HCT116 (cell line): ENCODE measurements around the gene ITK. TPM values are rescaled to one million over a fixed set of nuclear protein-coding genes. Genes with fewer than 3 reads are reported as not detected.

Experiments used
- ATAC-seq: fragments of 200-7000 bp; cut with Tn5 transposase; 2 replicates; pipeline ENCODE4 v1.9.1; 2020; ENCODE audit warnings: mild to moderate bottlenecking, moderate library complexity
- BruUV-seq: library from RNA; stranded (reverse); fragments of 400-500 nt; replicated peaks from 2 replicates; lab custom pipeline; 2021; lab: Mats Ljungman, UMichigan
- CTCF ChIA-PET: fragments of 300-600 bp; sonication (Branson Sonifier 250); formaldehyde crosslinking; loops from one replicate; lab custom pipeline; 2021; ENCODE audit warnings: antibody characterized with exemption; lab: Charles Lee
- POLR2A ChIA-PET: fragments of 300-600, 350-600 bp; sonication (Branson Sonifier 250); formaldehyde crosslinking; loops from one replicate; lab custom pipeline; 2021; ENCODE audit warnings: antibody characterized with exemption; lab: Charles Lee
- RAD21 ChIA-PET, 2 experiments: fragments of 300-600 bp; sonication (Branson Sonifier 250); formaldehyde crosslinking; loops; one replicate each; lab custom pipeline; 2023; ENCODE audit warnings: low total read pairs in 2 of 2; ENCODE audit not compliant: uncharacterized antibody in 2 of 2, unreplicated experiment in 2 of 2, low non-redundant PET in 1 of 2; lab: Charles Lee
- DNase-seq: peaks from one replicate; pipeline ENCODE4 v3.0.0-alpha.2; 2010; ENCODE audit warnings: low read depth, low spot score
- H2AFZ ChIP-seq: fragments of 200-600 bp; shearing (Covaris generic), sonication (generic); 2 replicates; pipeline ENCODE4 v1.6.1; 2017; ENCODE audit warnings: low read depth, mixed run types, mixed read lengths, antibody characterized with exemption, low read length; ENCODE audit not compliant: poor library complexity, severe bottlenecking
- H3K27ac ChIP-seq: 2 replicates; pipeline ENCODE4 v1.5.1; 2012; ENCODE audit warnings: low read depth, low read length
- H3K27me3 ChIP-seq: fragments of 200-600 bp; sonication (generic); 2 replicates; pipeline ENCODE4 v1.6.1; 2016; ENCODE audit warnings: mixed run types, low read length, mixed read lengths; ENCODE audit not compliant: insufficient read depth
- H3K36me3 ChIP-seq, 2 experiments: fragments of 200-500 bp in 1 of 2; fragments of 200-600 bp in 1 of 2; sonication (Bioruptor generic) in 1 of 2; sonication (generic) in 1 of 2; 2 replicates each; pipeline versions ENCODE4 v1.5.1 to v1.6.1; 2014 to 2016; ENCODE audit warnings: low read length in 2 of 2, inconsistent platforms in 1 of 2, mixed read lengths in 1 of 2, mixed run types in 1 of 2; ENCODE audit not compliant: insufficient read depth in 2 of 2, control insufficient read depth in 1 of 2
- H3K4me1 ChIP-seq, 2 experiments: fragments of 200-600 bp in 1 of 2; sonication (generic) in 1 of 2; 2 replicates each; pipeline versions ENCODE4 v1.5.1 to v1.6.1; 2012 to 2017; ENCODE audit warnings: low read length in 2 of 2, inconsistent platforms in 1 of 2, mild to moderate bottlenecking in 1 of 2, mixed read lengths in 1 of 2, mixed run types in 1 of 2, moderate library complexity in 1 of 2; ENCODE audit not compliant: insufficient read depth in 2 of 2, control insufficient read depth in 1 of 2
- H3K4me2 ChIP-seq: fragments of 200-600 bp; sonication (generic); 2 replicates; pipeline ENCODE4 v1.6.1; 2017; ENCODE audit warnings: mixed run types, low read length, mixed read lengths
- H3K4me3 ChIP-seq, 2 experiments: fragments of 200-600 bp in 1 of 2; sonication (generic) in 1 of 2; replicated peaks in 1 of 2; 2 replicates each; pipeline ENCODE4 v1.5.1; 2011 to 2016; ENCODE audit warnings: low read length in 2 of 2, control low read depth in 1 of 2, low read depth in 1 of 2, mild to moderate bottlenecking in 1 of 2, mixed read lengths in 1 of 2, mixed run types in 1 of 2
- H3K79me2 ChIP-seq: fragments of 200-600 bp; sonication (generic); 2 replicates; pipeline ENCODE4 v1.6.1; 2017; ENCODE audit warnings: mild to moderate bottlenecking, mixed run types, low read length, moderate library complexity, mixed read lengths; ENCODE audit not compliant: insufficient read depth
- H3K9ac ChIP-seq: fragments of 200-600 bp; sonication (generic); 2 replicates; pipeline ENCODE4 v1.6.1; 2016; ENCODE audit warnings: low read length, mixed read lengths
- H3K9me2 ChIP-seq: fragments of 200-600 bp; sonication (generic), shearing (Covaris generic); 2 replicates; pipeline ENCODE4 v1.6.1; 2017; ENCODE audit warnings: mixed run types, mild to moderate bottlenecking, moderate library complexity; ENCODE audit not compliant: insufficient read depth
- H3K9me3 ChIP-seq, 2 experiments: fragments of 200-500 bp in 1 of 2; fragments of 200-600 bp in 1 of 2; sonication (Bioruptor generic) in 1 of 2; sonication (generic) in 1 of 2; 2 replicates each; pipeline ENCODE4 v1.6.1; 2014 to 2017; ENCODE audit warnings: low read length in 2 of 2, mixed read lengths in 2 of 2, inconsistent platforms in 1 of 2, low read depth in 1 of 2, mild to moderate bottlenecking in 1 of 2, mixed run types in 1 of 2, moderate library complexity in 1 of 2; ENCODE audit not compliant: control insufficient read depth in 1 of 2, insufficient read depth in 1 of 2
- H4K20me1 ChIP-seq: fragments of 200-600 bp; sonication (generic), shearing (Covaris generic); 2 replicates; pipeline ENCODE4 v1.6.1; 2017; ENCODE audit warnings: mixed run types, mild to moderate bottlenecking, moderate library complexity; ENCODE audit not compliant: insufficient read depth
- EZH2 ChIP-seq: fragments of 200-600 bp; sonication (generic); IDR thresholded peaks from 2 replicates; pipeline ENCODE4 v1.6.1; 2017; ENCODE audit warnings: antibody characterized with exemption, mixed run types
- RAD21 ChIP-seq: IDR thresholded peaks from 2 replicates; pipeline ENCODE4 v1.6.1; 2012; ENCODE audit warnings: low read depth, mild to moderate bottlenecking
- SIN3A ChIP-seq: IDR thresholded peaks from 2 replicates; pipeline ENCODE4 v1.6.1; 2012; ENCODE audit warnings: low read depth
- SP1 ChIP-seq: IDR thresholded peaks from 2 replicates; pipeline ENCODE4 v1.6.1; 2012; ENCODE audit warnings: low read depth
- intact Hi-C: fragments of 100-400 bp; cut with micrococcal nuclease; formaldehyde crosslinking; loops from 2 replicates; pipeline ENCODE4 v1.10.0; 2022
- total RNA-seq: library from RNA; stranded (reverse); gene quantifications from one replicate; pipeline ENCODE4 v1.2.1, GENCODE V29; 2021; ENCODE audit not compliant: unreplicated experiment
- TF ChIP-seq, protein P1 (sequence below): IDR thresholded peaks from 2 replicates; pipeline ENCODE4 v1.6.1; 2012; ENCODE audit warnings: low read depth
- TF ChIP-seq, protein P2 (sequence below), 3 experiments: fragments of 200-600 bp in 1 of 3; sonication (generic) in 1 of 3; IDR thresholded peaks in 2 of 3; conservative IDR thresholded peaks in 1 of 3; 2 replicates each; pipeline ENCODE4 v1.5.1; 2012 to 2017; ENCODE audit warnings: low read depth in 2 of 3, low read length in 2 of 3, antibody characterized with exemption in 1 of 3, borderline replicate concordance in 1 of 3, control low read depth in 1 of 3, mild to moderate bottlenecking in 1 of 3, mixed read lengths in 1 of 3, mixed run types in 1 of 3, moderate library complexity in 1 of 3; ENCODE audit not compliant: insufficient read depth in 1 of 3
- TF ChIP-seq, protein P3 (sequence below): IDR thresholded peaks from 2 replicates; pipeline ENCODE4 v1.6.1; 2012
- TF ChIP-seq, protein P4 (sequence below): IDR thresholded peaks from 2 replicates; pipeline ENCODE4 v1.6.1; 2011; ENCODE audit warnings: mild to moderate bottlenecking, low read length, moderate library complexity; ENCODE audit not compliant: insufficient replicate concordance; ENCODE audit errors: extremely low read depth

ITK gene
- total RNA-seq, 1 experiment from 2014 or later, result 0.37 TPM

DNA sequence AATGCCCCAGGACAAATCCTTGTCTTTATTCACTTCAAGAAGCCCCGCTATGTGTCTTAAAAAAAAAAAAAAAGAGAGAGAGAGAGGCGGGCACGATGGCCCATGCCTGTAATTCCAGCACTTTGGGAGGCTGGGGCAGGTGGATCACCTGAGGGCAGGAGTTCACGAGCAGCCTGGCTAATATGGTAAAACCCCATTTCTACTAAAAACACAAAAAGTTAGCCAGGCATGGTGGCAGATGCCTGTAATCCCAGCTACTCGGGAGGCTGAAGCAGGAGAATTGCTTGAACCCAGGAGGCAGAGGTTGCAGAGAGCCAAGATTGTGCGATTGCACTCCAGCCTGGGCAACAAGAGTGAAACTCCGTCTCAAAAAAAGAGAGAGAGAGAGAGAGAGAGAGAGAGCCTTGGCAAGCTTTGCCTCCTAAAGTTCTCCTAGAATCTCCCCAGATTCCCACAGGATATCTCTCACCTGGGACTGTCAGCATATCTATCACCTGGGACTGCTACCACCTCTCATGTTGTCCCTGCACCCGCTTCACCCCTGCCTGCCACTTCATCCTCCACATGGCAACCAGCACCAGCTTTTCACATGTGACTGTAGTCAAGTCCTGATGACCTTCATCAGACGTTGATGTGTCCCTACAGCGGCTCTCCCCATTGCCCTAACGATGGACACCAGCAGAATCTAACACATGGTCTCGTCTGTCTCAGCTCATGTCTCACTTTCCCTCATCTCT, 5.8 kb downstream of the ITK start (continued):
- TF ChIP-seq, protein P1, sequence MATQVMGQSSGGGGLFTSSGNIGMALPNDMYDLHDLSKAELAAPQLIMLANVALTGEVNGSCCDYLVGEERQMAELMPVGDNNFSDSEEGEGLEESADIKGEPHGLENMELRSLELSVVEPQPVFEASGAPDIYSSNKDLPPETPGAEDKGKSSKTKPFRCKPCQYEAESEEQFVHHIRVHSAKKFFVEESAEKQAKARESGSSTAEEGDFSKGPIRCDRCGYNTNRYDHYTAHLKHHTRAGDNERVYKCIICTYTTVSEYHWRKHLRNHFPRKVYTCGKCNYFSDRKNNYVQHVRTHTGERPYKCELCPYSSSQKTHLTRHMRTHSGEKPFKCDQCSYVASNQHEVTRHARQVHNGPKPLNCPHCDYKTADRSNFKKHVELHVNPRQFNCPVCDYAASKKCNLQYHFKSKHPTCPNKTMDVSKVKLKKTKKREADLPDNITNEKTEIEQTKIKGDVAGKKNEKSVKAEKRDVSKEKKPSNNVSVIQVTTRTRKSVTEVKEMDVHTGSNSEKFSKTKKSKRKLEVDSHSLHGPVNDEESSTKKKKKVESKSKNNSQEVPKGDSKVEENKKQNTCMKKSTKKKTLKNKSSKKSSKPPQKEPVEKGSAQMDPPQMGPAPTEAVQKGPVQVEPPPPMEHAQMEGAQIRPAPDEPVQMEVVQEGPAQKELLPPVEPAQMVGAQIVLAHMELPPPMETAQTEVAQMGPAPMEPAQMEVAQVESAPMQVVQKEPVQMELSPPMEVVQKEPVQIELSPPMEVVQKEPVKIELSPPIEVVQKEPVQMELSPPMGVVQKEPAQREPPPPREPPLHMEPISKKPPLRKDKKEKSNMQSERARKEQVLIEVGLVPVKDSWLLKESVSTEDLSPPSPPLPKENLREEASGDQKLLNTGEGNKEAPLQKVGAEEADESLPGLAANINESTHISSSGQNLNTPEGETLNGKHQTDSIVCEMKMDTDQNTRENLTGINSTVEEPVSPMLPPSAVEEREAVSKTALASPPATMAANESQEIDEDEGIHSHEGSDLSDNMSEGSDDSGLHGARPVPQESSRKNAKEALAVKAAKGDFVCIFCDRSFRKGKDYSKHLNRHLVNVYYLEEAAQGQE, result no peak
- TF ChIP-seq SP1, result no peak
- TF ChIP-seq, all 23 proteins: peak for 0

DNA sequence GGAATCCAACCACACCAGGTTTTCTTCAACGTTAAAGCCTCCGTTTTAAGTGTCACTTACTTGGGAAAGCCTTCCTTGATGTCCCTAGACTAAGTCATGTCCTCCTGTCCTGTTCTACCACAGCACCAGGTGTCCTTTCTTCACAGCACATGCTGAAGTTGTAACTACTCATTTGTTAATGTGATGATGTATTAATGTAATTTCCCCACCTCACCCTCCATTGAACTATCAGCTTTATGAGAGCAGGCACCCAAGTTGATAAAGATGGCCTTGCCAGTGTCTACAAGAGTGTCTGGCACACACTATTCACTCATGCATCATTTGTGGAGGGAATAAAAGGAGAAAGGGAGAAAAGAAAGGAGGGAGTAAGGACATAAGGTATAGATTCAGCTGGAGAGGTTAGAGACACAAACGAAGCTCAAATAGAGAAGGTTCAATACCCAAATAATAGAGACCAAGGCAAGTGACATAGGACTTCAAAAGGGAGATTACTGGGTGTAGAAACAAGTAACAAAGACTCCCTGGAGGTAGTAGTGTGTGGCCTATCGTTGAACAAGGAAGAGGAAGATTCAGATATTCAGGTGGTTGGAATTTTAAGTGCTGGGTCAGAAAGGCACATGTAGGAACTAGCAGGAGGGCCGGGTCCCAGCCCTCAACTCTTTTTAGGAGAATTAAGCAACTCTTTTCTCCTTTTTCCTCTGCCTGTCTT, 6.6 kb downstream of the ITK start:
- H3K4me3 ChIP-seq, result no peak overlapping the region
- peaks cover 41% of the 10 kb centered on the region for H3K27me3 ChIP-seq
- H3K4me2 ChIP-seq, result no peak overlapping the region
- H3K9me2 ChIP-seq, result no peaks in the 10 kb centered on the region
- no peaks in the 10 kb centered on the region for H3K36me3 ChIP-seq
- no peaks in the 10 kb centered on the region for H3K4me1 ChIP-seq
- CTCF ChIA-PET, result interaction anchor here (0.6 kb wide), 1 partner anchor 78 kb away, joined by 4 read pairs; no protein-coding TSS in a partner anchor
- H4K20me1 ChIP-seq, result no peaks in the 10 kb centered on the region
- no TSS peak for BruUV-seq
- no peak overlapping the region for H3K27ac ChIP-seq
- POLR2A ChIA-PET, result no interaction called here
- H2AFZ ChIP-seq, result no peak overlapping the region
- intact Hi-C loops, result no loop called here
- no peaks in the 10 kb centered on the region for H3K9me3 ChIP-seq
- no peaks in the 10 kb centered on the region for H3K79me2 ChIP-seq
- no peak overlapping the region for H3K9ac ChIP-seq
- RAD21 ChIA-PET, result no interaction called here
- DNase-seq (no peak), ATAC-seq (no peak)
- TF ChIP-seq, protein P2, sequence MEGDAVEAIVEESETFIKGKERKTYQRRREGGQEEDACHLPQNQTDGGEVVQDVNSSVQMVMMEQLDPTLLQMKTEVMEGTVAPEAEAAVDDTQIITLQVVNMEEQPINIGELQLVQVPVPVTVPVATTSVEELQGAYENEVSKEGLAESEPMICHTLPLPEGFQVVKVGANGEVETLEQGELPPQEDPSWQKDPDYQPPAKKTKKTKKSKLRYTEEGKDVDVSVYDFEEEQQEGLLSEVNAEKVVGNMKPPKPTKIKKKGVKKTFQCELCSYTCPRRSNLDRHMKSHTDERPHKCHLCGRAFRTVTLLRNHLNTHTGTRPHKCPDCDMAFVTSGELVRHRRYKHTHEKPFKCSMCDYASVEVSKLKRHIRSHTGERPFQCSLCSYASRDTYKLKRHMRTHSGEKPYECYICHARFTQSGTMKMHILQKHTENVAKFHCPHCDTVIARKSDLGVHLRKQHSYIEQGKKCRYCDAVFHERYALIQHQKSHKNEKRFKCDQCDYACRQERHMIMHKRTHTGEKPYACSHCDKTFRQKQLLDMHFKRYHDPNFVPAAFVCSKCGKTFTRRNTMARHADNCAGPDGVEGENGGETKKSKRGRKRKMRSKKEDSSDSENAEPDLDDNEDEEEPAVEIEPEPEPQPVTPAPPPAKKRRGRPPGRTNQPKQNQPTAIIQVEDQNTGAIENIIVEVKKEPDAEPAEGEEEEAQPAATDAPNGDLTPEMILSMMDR (IDR thresholded peaks at IDR 0.05 in 2 of 3, conservative IDR thresholded peaks at IDR 0.05 in 1 of 3; ENCODE audit: borderline replicate concordance in 1 of 3, insufficient read depth in 1 of 3, low read depth in 2 of 3, low read length in 2 of 3), result no peak
- TF ChIP-seq SP1 (no peak), EZH2 (no peak), RAD21 (no peak), SIN3A (no peak)
- TF ChIP-seq, protein P3, sequence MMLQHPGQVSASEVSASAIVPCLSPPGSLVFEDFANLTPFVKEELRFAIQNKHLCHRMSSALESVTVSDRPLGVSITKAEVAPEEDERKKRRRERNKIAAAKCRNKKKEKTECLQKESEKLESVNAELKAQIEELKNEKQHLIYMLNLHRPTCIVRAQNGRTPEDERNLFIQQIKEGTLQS, result no peak
- TF ChIP-seq, protein P4, sequence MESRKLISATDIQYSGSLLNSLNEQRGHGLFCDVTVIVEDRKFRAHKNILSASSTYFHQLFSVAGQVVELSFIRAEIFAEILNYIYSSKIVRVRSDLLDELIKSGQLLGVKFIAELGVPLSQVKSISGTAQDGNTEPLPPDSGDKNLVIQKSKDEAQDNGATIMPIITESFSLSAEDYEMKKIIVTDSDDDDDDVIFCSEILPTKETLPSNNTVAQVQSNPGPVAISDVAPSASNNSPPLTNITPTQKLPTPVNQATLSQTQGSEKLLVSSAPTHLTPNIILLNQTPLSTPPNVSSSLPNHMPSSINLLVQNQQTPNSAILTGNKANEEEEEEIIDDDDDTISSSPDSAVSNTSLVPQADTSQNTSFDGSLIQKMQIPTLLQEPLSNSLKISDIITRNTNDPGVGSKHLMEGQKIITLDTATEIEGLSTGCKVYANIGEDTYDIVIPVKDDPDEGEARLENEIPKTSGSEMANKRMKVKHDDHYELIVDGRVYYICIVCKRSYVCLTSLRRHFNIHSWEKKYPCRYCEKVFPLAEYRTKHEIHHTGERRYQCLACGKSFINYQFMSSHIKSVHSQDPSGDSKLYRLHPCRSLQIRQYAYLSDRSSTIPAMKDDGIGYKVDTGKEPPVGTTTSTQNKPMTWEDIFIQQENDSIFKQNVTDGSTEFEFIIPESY, result no peak
- TF ChIP-seq, protein P1, result no peak
